Gastroesophageal sphincter (tissue), 4 donors: ENCODE measurements around the gene COMP. TPM values are rescaled to one million over a fixed set of nuclear protein-coding genes. Genes with fewer than 3 reads are reported as not detected.
A peak's percentile ranks its signal among the peaks of the same experiment; 100 is the strongest.

ENCODE experiments used
- ATAC-seq: fragments of 150-250 bp; one replicate; pipeline ENCODE4 v1.9.1; 2016; ENCODE audit warnings: mild to moderate bottlenecking, moderate library complexity
- H3K27ac ChIP-seq, 4 donors: fragments of 200-600 bp; sonication (generic) in 3 of 4; 1 replicate in 3 of 4; 2 replicates in 1 of 4; pipeline ENCODE4 v1.5.1; 2016 to 2019
- H3K27me3 ChIP-seq: fragments of 200-600 bp; sonication (generic); one replicate; pipeline ENCODE4 v1.5.1; 2019
- H3K36me3 ChIP-seq, 2 donors: fragments of 200-600 bp; sonication (generic); one replicate each; pipeline ENCODE4 v1.5.1; 2019; ENCODE audit warnings: control low read depth in 1 of 2
- H3K4me1 ChIP-seq, 3 donors: fragments of 200-600 bp; sonication (generic); 1 replicate in 2 of 3; 2 replicates in 1 of 3; pipeline ENCODE4 v1.5.1; 2016 to 2019; ENCODE audit warnings: control low read depth in 2 of 3
- H3K4me3 ChIP-seq, 2 donors: fragments of 200-600 bp; sonication (generic); one replicate each; pipeline ENCODE4 v1.5.1; 2019; ENCODE audit warnings: mild to moderate bottlenecking in 1 of 2, moderate library complexity in 1 of 2
- H3K9me3 ChIP-seq, 3 donors: fragments of 200-600 bp; sonication (generic); one replicate each; pipeline ENCODE4 v1.5.1; 2017 to 2019; ENCODE audit warnings: control low read depth in 2 of 3
- CTCF ChIP-seq, 4 experiments: fragments of 200-600 bp in 2 of 4; fragments of 450-650 bp in 2 of 4; sonication (generic) in 1 of 4; IDR thresholded peaks; one replicate each; pipeline ENCODE4 v1.5.1; 2017 to 2019; ENCODE audit warnings: antibody characterized with exemption in 4 of 4, mild to moderate bottlenecking in 2 of 4, moderate library complexity in 2 of 4
- EP300 ChIP-seq: sonication (generic); formaldehyde crosslinking; IDR thresholded peaks from one replicate; pipeline ENCODE4 v1.6.1; 2017; ENCODE audit warnings: antibody characterized with exemption, mild to moderate bottlenecking
- POLR2A ChIP-seq, 2 donors: fragments of 450-650 bp; IDR thresholded peaks; one replicate each; pipeline ENCODE4 v1.6.1; 2017; ENCODE audit warnings: antibody characterized with exemption in 2 of 2, mild to moderate bottlenecking in 2 of 2, moderate library complexity in 1 of 2
- POLR2AphosphoS5 ChIP-seq: sonication (generic); formaldehyde crosslinking; IDR thresholded peaks from one replicate; pipeline ENCODE4 v1.6.1; 2017; ENCODE audit warnings: antibody characterized with exemption
- WGBS, 2 donors: methylation state at CpG; one replicate each; pipeline ENCODE4 v1.1.5; 2018; ENCODE audit warnings: low coverage in 1 of 2; 5-methylcytosine and 5-hydroxymethylcytosine counted together
- total RNA-seq, 4 donors: library from RNA; depleted of rRNA; stranded (reverse); fragments of >200 nt; gene quantifications; one replicate each; pipeline ENCODE4 v1.1.0, GENCODE V29; 2016

The COMP gene
- total RNA-seq, 4 donors from 2014 or later = 0.40 to 4.4 (median 0.50) TPM

- Histone ChIP-seq H3K4me3 (no peak overlapping the region), H3K27ac (peak overlapping the region in 1 of 4 donors; percentile 17), H3K9me3 (no peaks in the 10 kb centered on the region), H3K36me3 (peaks cover 0 to 23% of the 10 kb centered on the region in 2 donors), H3K27me3 (no peaks in the 10 kb centered on the region), H3K4me1 (peaks cover 0 to 58% (median 12%) of the 10 kb centered on the region in 3 donors)
- no CpG with 5 or more reads among the region's 38 CpGs for WGBS, 2 donors
- TF ChIP-seq CTCF (IDR thresholded peaks at IDR 0.05) (no peak), POLR2AphosphoS5 (peak; percentile 16)
- peak; percentile 48 for ATAC-seq
Measured at GRCh38 chr19:18742838-18743783, 48.0 kb downstream of the COMP start.

GRCh38 chr19:18742324-18742723 is 48.8 kb downstream of the COMP start:
- WGBS, 2 donors = no CpG with 5 or more reads among the region's 14 CpGs
- Histone ChIP-seq H3K9me3 (no peaks in the 10 kb centered on the region), H3K27me3 (no peaks in the 10 kb centered on the region), H3K27ac (no peak overlapping the region), H3K4me3 (no peak overlapping the region), H3K36me3 (peaks cover 0 to 23% of the 10 kb centered on the region in 2 donors), H3K4me1 (peaks cover 0 to 58% (median 12%) of the 10 kb centered on the region in 3 donors)
- TF ChIP-seq EP300 (no peak), POLR2A (IDR thresholded peaks at IDR 0.05) (no peak), POLR2AphosphoS5 (no peak), CTCF (IDR thresholded peaks at IDR 0.05) (no peak)
- no peak for ATAC-seq

GRCh38 chr19:18741124-18742121 is 49.7 kb downstream of the COMP start:
- Histone ChIP-seq H3K36me3 (peaks cover 0 to 23% of the 10 kb centered on the region in 2 donors), H3K27ac (no peak overlapping the region), H3K4me3 (no peak overlapping the region), H3K9me3 (no peaks in the 10 kb centered on the region), H3K4me1 (peaks cover 0 to 58% (median 12%) of the 10 kb centered on the region in 3 donors), H3K27me3 (no peaks in the 10 kb centered on the region)
- peak; percentile 50 for ATAC-seq
- 56 to 68% methylated on average over 10 of the region's 27 CpGs for WGBS, 2 donors
- TF ChIP-seq POLR2AphosphoS5 (no peak), POLR2A (IDR thresholded peaks at IDR 0.05) (no peak), CTCF (IDR thresholded peaks at IDR 0.05) (no peak)

- TF ChIP-seq POLR2A (IDR thresholded peaks at IDR 0.05) = no peak
- TF ChIP-seq CTCF (IDR thresholded peaks at IDR 0.05) = no peak
- no peak for TF ChIP-seq EP300
- no peak for TF ChIP-seq POLR2AphosphoS5
- no peaks in the 10 kb centered on the region for H3K9me3 ChIP-seq
- no peak overlapping the region for H3K4me3 ChIP-seq
- 100% methylated on average over 2 of the region's 20 CpGs; no CpG with 5 or more reads in 1 of the 2 donors for WGBS, 2 donors
- H3K36me3 ChIP-seq = peaks cover 0 to 7% of the 10 kb centered on the region in 2 donors
- no peak overlapping the region for H3K27ac ChIP-seq
- H3K27me3 ChIP-seq = no peaks in the 10 kb centered on the region
- peaks cover 0 to 49% (median 12%) of the 10 kb centered on the region in 3 donors for H3K4me1 ChIP-seq
- ATAC-seq = no peak
Measured at GRCh38 chr19:18738961-18739690, 52.0 kb downstream of the COMP start.
